AML-193 (cell line): ENCODE data around the gene CXCL10.
"Not testable (repeated sequence)": the region's sequence is repeated elsewhere in the genome, so short reads cannot be mapped to it uniquely, and the experiment has no call there.

Source experiments
- DNase-seq, 2 experiments: peaks; one replicate each; lab custom pipeline; 2025; lab: John Stamatoyannopoulos, UW

Gene CXCL10

GRCh38 chr4:76023389-76023788, at the start of gene CXCL10:
TSS of gene CXCL10 (minus strand) at chr4:76023497. CDS start at chr4:76023431, 66 bp downstream.
- no peak for DNase-seq

GRCh38 chr4:76072760-76073159, 49.5 kb upstream of the CXCL10 start:
- no peak for DNase-seq

GRCh38 chr4:76067652-76068286, 44.5 kb upstream of the CXCL10 start:
- peak; percentile 70 to 77 for DNase-seq

- no peak for DNase-seq
Observed at GRCh38 chr4:76066546-76066945, 43.2 kb upstream of the CXCL10 start.

GRCh38 chr4:76061982-76062381, 38.7 kb upstream of the CXCL10 start:
- no peak for DNase-seq

GRCh38 chr4:76061421-76061820, 38.1 kb upstream of the CXCL10 start:
- DNase-seq: no peak

GRCh38 chr4:76060506-76060905, 37.2 kb upstream of the CXCL10 start:
- peak in 1 of 2 experiments; percentile 7 for DNase-seq

- DNase-seq: peak; percentile 61 to 74
Observed at GRCh38 chr4:76059750-76060149, 36.5 kb upstream of the CXCL10 start.

GRCh38 chr4:76058888-76059426, 35.7 kb upstream of the CXCL10 start:
- no peak for DNase-seq

GRCh38 chr4:76058302-76058701, 35.0 kb upstream of the CXCL10 start:
- no peak for DNase-seq

GRCh38 chr4:76055421-76055820, 32.1 kb upstream of the CXCL10 start:
- DNase-seq: no peak

- DNase-seq: no peak
Observed at GRCh38 chr4:76055016-76055415, 31.7 kb upstream of the CXCL10 start.

- DNase-seq: no peak
Observed at GRCh38 chr4:76053730-76054129, 30.4 kb upstream of the CXCL10 start.

GRCh38 chr4:76050560-76051050, 27.3 kb upstream of the CXCL10 start:
- DNase-seq: not testable (repeated sequence)

- DNase-seq: not testable (repeated sequence)
Observed at GRCh38 chr4:76049860-76050416, 26.6 kb upstream of the CXCL10 start.

GRCh38 chr4:76044686-76045085, 21.4 kb upstream of the CXCL10 start:
- DNase-seq: not testable (repeated sequence)

GRCh38 chr4:76043306-76043705, 20.0 kb upstream of the CXCL10 start:
- DNase-seq: not testable (repeated sequence)

GRCh38 chr4:76042241-76042998, 19.1 kb upstream of the CXCL10 start:
- not testable (repeated sequence) for DNase-seq

- no peak for DNase-seq
Observed at GRCh38 chr4:76036855-76037254, 13.6 kb upstream of the CXCL10 start.

- DNase-seq: no peak
Observed at GRCh38 chr4:76035799-76036380, 12.6 kb upstream of the CXCL10 start, which contains the start of gene CXCL11. TSS of gene CXCL11 (minus strand) at chr4:76036070. CDS start at chr4:76035987, 83 bp downstream.

- DNase-seq: peak; percentile 65 to 69
Observed at GRCh38 chr4:76035141-76035540, 11.8 kb upstream of the CXCL10 start.

- no peak for DNase-seq
Observed at GRCh38 chr4:76029300-76029699, 6.0 kb upstream of the CXCL10 start.
